ENCODE results near the gene ZNF195.
"Not testable (repeated sequence)": the region's sequence is repeated elsewhere in the genome, so short reads cannot be mapped to it uniquely, and the experiment has no call there.

- TF ChIP-seq EZH2 (IDR thresholded peaks at IDR 0.05; ENCODE audit: borderline replicate concordance, low read depth, low read length, poor library complexity, severe bottlenecking): not testable (repeated sequence)
- TF ChIP-seq, protein P1, sequence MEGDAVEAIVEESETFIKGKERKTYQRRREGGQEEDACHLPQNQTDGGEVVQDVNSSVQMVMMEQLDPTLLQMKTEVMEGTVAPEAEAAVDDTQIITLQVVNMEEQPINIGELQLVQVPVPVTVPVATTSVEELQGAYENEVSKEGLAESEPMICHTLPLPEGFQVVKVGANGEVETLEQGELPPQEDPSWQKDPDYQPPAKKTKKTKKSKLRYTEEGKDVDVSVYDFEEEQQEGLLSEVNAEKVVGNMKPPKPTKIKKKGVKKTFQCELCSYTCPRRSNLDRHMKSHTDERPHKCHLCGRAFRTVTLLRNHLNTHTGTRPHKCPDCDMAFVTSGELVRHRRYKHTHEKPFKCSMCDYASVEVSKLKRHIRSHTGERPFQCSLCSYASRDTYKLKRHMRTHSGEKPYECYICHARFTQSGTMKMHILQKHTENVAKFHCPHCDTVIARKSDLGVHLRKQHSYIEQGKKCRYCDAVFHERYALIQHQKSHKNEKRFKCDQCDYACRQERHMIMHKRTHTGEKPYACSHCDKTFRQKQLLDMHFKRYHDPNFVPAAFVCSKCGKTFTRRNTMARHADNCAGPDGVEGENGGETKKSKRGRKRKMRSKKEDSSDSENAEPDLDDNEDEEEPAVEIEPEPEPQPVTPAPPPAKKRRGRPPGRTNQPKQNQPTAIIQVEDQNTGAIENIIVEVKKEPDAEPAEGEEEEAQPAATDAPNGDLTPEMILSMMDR (conservative IDR thresholded peaks at IDR 0.05; ENCODE audit: low read depth, low read length): not testable (repeated sequence)
Observed at GRCh38 chr11:3330064-3330463, 48.9 kb downstream of the ZNF195 start.

Measured in A673 (cell line).